Measurements from ENCODE around the gene ADRA1B.

The ADRA1B gene

GRCh38 chr5:159905496-159905895, 10.8 kb upstream of the ADRA1B start:
- no peak for TF ChIP-seq CTCF (IDR thresholded peaks at IDR 0.05; ENCODE audit: control insufficient read depth, insufficient read depth, low read depth, low read length, missing control alignments)
- DNase-seq (ENCODE audit: low read depth) = no peak
- H3K4me3 ChIP-seq (ENCODE audit: control insufficient read depth, low read depth, low read length) = no peak overlapping the region

- no peak overlapping the region for H3K4me3 ChIP-seq (ENCODE audit: control insufficient read depth, low read depth, low read length)
- TF ChIP-seq CTCF (IDR thresholded peaks at IDR 0.05; ENCODE audit: control insufficient read depth, insufficient read depth, low read depth, low read length, missing control alignments) = no peak
- no peak for DNase-seq (ENCODE audit: low read depth)
These were observed 9.8 kb upstream of the ADRA1B start for GRCh38 chr5:159906463-159906862.

- TF ChIP-seq CTCF (IDR thresholded peaks at IDR 0.05; ENCODE audit: control insufficient read depth, insufficient read depth, low read depth, low read length, missing control alignments) = no peak
- no peak overlapping the region for H3K4me3 ChIP-seq (ENCODE audit: control insufficient read depth, low read depth, low read length)
- DNase-seq (ENCODE audit: low read depth) = no peak
These were observed 9.3 kb upstream of the ADRA1B start for GRCh38 chr5:159906943-159907342.

GRCh38 chr5:159907689-159908590, 8.3 kb upstream of the ADRA1B start:
- no peak for TF ChIP-seq CTCF (IDR thresholded peaks at IDR 0.05; ENCODE audit: control insufficient read depth, insufficient read depth, low read depth, low read length, missing control alignments)
- no peak overlapping the region for H3K4me3 ChIP-seq (ENCODE audit: control insufficient read depth, low read depth, low read length)
- no peak for DNase-seq (ENCODE audit: low read depth)

- TF ChIP-seq CTCF (IDR thresholded peaks at IDR 0.05; ENCODE audit: control insufficient read depth, insufficient read depth, low read depth, low read length, missing control alignments) = no peak
These were observed 7.7 kb upstream of the ADRA1B start for GRCh38 chr5:159908591-159908940.

GRCh38 chr5:159909126-159909525, 7.2 kb upstream of the ADRA1B start:
- no peak overlapping the region for H3K4me3 ChIP-seq (ENCODE audit: control insufficient read depth, low read depth, low read length)
- no peak for TF ChIP-seq CTCF (IDR thresholded peaks at IDR 0.05; ENCODE audit: control insufficient read depth, insufficient read depth, low read depth, low read length, missing control alignments)
- DNase-seq (ENCODE audit: low read depth) = no peak

More at GRCh38 chr5:159908591-159908940, 7.7 kb upstream of the ADRA1B start:
- no peak for DNase-seq (ENCODE audit: low read depth)
- no peak overlapping the region for H3K4me3 ChIP-seq (ENCODE audit: control insufficient read depth, low read depth, low read length)
